ENCODE measurements around the gene LRIG2. TPM values are rescaled to one million over a fixed set of nuclear protein-coding genes. Genes with fewer than 3 reads are reported as not detected.

LRIG2 gene
- total RNA-seq (2011; cell fraction: chromatin; rRNA removed; ENCODE audit: low replicate concordance), result 95.5 and 187 TPM in 2 replicates
- total RNA-seq (2011; cell fraction: nucleolus; rRNA removed), result 53.9 and 56.3 TPM in 2 replicates
- total RNA-seq (2011; cell fraction: nucleoplasm; rRNA removed), result 89.7 and 114 TPM in 2 replicates
- total RNA-seq (2014; rRNA removed), result 6.2 and 11.8 TPM in 2 replicates
- total RNA-seq (2014; rRNA removed; fragmentation: Illumina TruSeq; extraction: Trizol), result 17.9 and 23.7 TPM in 2 replicates
- 19.7 and 22.4 TPM in 2 replicates for total RNA-seq (2015; rRNA removed; fragmentation: Illumina TruSeq; extraction: Trizol)
- total RNA-seq (2021), result 13.7 and 15.6 TPM in 2 replicates
- polyA plus RNA-seq (2011; rRNA removed), result 28.1 and 28.5 TPM in 2 replicates
- 10.5 and 18.9 TPM in 2 replicates for polyA plus RNA-seq (2011; cell fraction: cytosol; rRNA removed)
- 41.4 and 45.7 TPM in 2 replicates for polyA plus RNA-seq (2011; cell fraction: nucleus; rRNA removed)
- polyA plus RNA-seq (2012), result 5.2 and 6.4 TPM in 2 replicates
- polyA plus RNA-seq (2014; fragmentation: Illumina TruSeq; extraction: Trizol), result 10.1 and 12.4 TPM in 2 replicates
- polyA plus RNA-seq (2014; fragmentation: Nextera tagmentation; extraction: Ambion mirVana), result 1 to 10 TPM; 1.8 to 3.3 TPM
- 8.5 and 11.5 TPM in 2 replicates for polyA plus RNA-seq (2014; rRNA removed)
- polyA minus RNA-seq (2011; rRNA and poly(A)+ RNA removed), result 53.8 and 63.7 TPM in 2 replicates
- 16.4 and 17.7 TPM in 2 replicates for polyA minus RNA-seq (2011; cell fraction: cytosol; rRNA and poly(A)+ RNA removed)
- polyA minus RNA-seq (2011; cell fraction: nucleus; rRNA and poly(A)+ RNA removed), result 23.0 and 42.1 TPM in 2 replicates
- Bru-seq, nascent RNA, result percentile 82 among the genes with signal in this experiment
- BruChase-seq, experiment 1, labeled RNA remaining after a 2-hour chase, result percentile 91 among the genes with signal in this experiment
- percentile 93 among the genes with signal in this experiment for BruChase-seq, experiment 2, labeled RNA remaining after a 6-hour chase
- long read RNA-seq, experiment 1, full-length matches to known transcripts, result 8 of 34 reads
- long read RNA-seq, experiment 1, partial matches to known transcripts, result 14 of 34 reads
- long read RNA-seq, experiment 1, other reads (novel, unspliced or antisense), result 12 of 34 reads
- long read RNA-seq, experiment 2, full-length matches to known transcripts, result 3 of 14 reads
- long read RNA-seq, experiment 2, partial matches to known transcripts, result 8 of 14 reads
- long read RNA-seq, experiment 2, other reads (novel, unspliced or antisense), result 3 of 14 reads
- long read RNA-seq, experiment 3, full-length matches to known transcripts, result 1 of 3 reads
- long read RNA-seq, experiment 3, partial matches to known transcripts, result 2 of 3 reads
- long read RNA-seq, experiment 3, other reads (novel, unspliced or antisense), result 0 of 3 reads

DNA sequence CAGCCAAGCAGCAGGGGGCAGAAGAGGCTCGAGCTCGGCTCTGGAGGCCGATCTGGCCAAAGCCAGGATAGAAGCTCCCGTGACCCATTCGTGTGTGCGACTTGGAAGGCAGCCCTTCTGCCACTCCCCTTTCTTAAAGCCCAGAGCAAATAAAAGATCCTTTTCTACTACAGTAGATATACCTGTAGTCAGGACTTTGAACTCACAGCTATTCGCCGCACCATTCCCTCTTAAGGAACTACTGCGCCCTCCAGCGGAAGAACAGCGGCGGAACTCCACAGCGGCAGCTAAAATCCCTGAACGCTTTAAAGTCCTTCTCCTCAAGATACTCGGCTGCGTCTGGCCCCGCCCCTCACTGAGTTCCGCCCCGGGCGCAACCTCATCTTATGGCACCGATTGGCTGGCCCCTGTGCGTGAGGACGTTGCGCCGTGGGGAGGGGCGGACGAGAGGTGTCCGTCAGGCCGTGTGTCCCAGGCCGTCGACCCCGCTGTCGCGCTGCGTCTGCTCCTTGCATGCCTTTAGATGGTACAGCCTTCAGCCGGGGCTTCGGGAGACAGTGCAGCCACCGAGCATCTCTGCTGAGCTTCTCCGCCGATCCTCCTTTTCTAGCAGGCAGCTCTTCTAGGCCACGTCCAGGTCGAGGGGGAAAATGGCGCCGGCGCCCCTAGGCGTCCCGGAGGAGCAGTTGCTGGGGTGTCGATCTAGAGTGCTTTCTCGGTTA is at the start of gene LRIG2:
Gene LRIG2, plus strand, starts transcription at position 442 of the 722 bp plus-strand sequence. Its CDS starts 209 bp downstream, at position 651.
- H3K9me1 ChIP-seq (ENCODE audit: control insufficient read depth, insufficient read depth, low read length), result no peaks in the 10 kb centered on the region
- intact Hi-C loops (cut with micrococcal nuclease) (loop anchor here (2.0 to 5.0 kb wide), 5 partner anchors 30 to 606 kb away; partner anchors contain the start of gene PPM1J), in situ Hi-C loops (cut with MboI) (no loop called here)
- peak within 1 kb of the TSS; percentile 94 to 96 for H3K9ac ChIP-seq (ENCODE audit: insufficient read depth in 1 of 2, low read depth in 2 of 2, low read length in 2 of 2)
- peaks cover 16% of the 10 kb centered on the region in 2 experiments for H3K4me1 ChIP-seq (replicated peaks in 1 of 2; ENCODE audit: control insufficient read depth in 2 of 2, insufficient read depth in 2 of 2, low read length in 2 of 2)
- H4K20me1 ChIP-seq (replicated peaks; ENCODE audit: control insufficient read depth, insufficient read depth, low read length), result peaks cover 3% of the 10 kb centered on the region; the same call in 1 of the 2 replicates
- WGBS (ENCODE audit: insufficient coverage, low coverage, missing lambda C conversion rate), result under 1% methylated on average over 47 of the region's 49 CpGs
- peaks cover 23% of the 10 kb centered on the region; the same call in 2 of the 3 replicates for H3K36me3 ChIP-seq (ENCODE audit: control insufficient read depth, insufficient read depth, low read length)
- no peaks in the 10 kb centered on the region for H3K9me3 ChIP-seq (replicated peaks; ENCODE audit: control insufficient read depth, insufficient read depth, low read depth, low read length)
- CTCF ChIA-PET (ENCODE audit: low intra/inter-chr PET ratio), result interaction anchor here (0.6 to 2.3 kb wide), 6 partner anchors 23 to 605 kb away, joined by 3 to 20 read pairs (median 4); partner anchors contain the start of gene PPM1J
- H3K79me2 ChIP-seq (ENCODE audit: control insufficient read depth, insufficient read depth, low read length), result peaks cover 43% of the 10 kb centered on the region
- peak within 1 kb of the TSS; percentile 96 for H3K4me3 ChIP-seq
- ATAC-seq, result peak; percentile 97
- peak within 1 kb of the TSS; percentile 96 for H3K27ac ChIP-seq (ENCODE audit: extremely low read depth, low read depth, low read length)
- BruUV-seq (replicated peaks), result no TSS peak
- peak; percentile 99 for FAIRE-seq
- DNase-seq (ENCODE audit: extremely low read depth in 1 of 4, low spot score in 3 of 4), result peak; percentile 96 to 100 (median 97)
- POLR2A ChIA-PET, result interaction anchor here (0.6 to 3.7 kb wide), 42 partner anchors 9 to 1261 kb away, joined by 3 to 48 read pairs (median 3); partner anchors contain the start of genes PPM1J and SLC16A1
- H2AFZ ChIP-seq (ENCODE audit: low read depth, low read length), result peak within 1 kb of the TSS; percentile 98
- no peaks in the 10 kb centered on the region for H3K27me3 ChIP-seq (ENCODE audit: control insufficient read depth in 2 of 2, insufficient read depth in 2 of 2, low read length in 2 of 2)
- H3K4me2 ChIP-seq (ENCODE audit: insufficient read depth, low read length), result peak within 1 kb of the TSS; percentile 99
- no peak for TF ChIP-seq ZNF354B (CRISPR knock-in tag; IDR thresholded peaks at IDR 0.05)
- TF ChIP-seq TRIM28 (IDR thresholded peaks at IDR 0.05), result no peak; the same call in 1 of the 2 replicates
- no peak for TF ChIP-seq DLX4 (CRISPR knock-in tag; IDR thresholded peaks at IDR 0.05)
- TF ChIP-seq RBM22 (IDR thresholded peaks at IDR 0.05; ENCODE audit: low read depth, low read length, poor library complexity, severe bottlenecking), result peak; percentile 59
- TF ChIP-seq SMAD3 (CRISPR knock-in tag; conservative IDR thresholded peaks at IDR 0.05), result no peak
- 0 out of 2 replicates have a peak, but pooled peaks have one; percentile 61 for TF ChIP-seq CAMTA2 (CRISPR knock-in tag; conservative IDR thresholded peaks at IDR 0.05)
- TF ChIP-seq SREBF2 (CRISPR knock-in tag; IDR thresholded peaks at IDR 0.05), result 0 out of 2 replicates have a peak, but pooled peaks have one; percentile 16
- TF ChIP-seq, protein P1, sequence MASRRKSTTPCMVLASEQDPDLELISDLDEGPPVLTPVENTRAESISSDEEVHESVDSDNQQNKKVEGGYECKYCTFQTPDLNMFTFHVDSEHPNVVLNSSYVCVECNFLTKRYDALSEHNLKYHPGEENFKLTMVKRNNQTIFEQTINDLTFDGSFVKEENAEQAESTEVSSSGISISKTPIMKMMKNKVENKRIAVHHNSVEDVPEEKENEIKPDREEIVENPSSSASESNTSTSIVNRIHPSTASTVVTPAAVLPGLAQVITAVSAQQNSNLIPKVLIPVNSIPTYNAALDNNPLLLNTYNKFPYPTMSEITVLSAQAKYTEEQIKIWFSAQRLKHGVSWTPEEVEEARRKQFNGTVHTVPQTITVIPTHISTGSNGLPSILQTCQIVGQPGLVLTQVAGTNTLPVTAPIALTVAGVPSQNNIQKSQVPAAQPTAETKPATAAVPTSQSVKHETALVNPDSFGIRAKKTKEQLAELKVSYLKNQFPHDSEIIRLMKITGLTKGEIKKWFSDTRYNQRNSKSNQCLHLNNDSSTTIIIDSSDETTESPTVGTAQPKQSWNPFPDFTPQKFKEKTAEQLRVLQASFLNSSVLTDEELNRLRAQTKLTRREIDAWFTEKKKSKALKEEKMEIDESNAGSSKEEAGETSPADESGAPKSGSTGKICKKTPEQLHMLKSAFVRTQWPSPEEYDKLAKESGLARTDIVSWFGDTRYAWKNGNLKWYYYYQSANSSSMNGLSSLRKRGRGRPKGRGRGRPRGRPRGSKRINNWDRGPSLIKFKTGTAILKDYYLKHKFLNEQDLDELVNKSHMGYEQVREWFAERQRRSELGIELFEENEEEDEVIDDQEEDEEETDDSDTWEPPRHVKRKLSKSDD (conservative IDR thresholded peaks at IDR 0.05; ENCODE audit: low read length), result no peak
